Endothelial cell of umbilical vein (primary cell): ENCODE results near the gene FSD1L. TPM values are rescaled to one million over a fixed set of nuclear protein-coding genes. Genes with fewer than 3 reads are reported as not detected.
"Not testable (repeated sequence)": the region's sequence is repeated elsewhere in the genome, so short reads cannot be mapped to it uniquely, and the experiment has no call there.

Source experiments
- BruUV-seq: library from RNA; stranded (reverse); fragments of 400-500 nt; replicated peaks from 2 replicates; lab custom pipeline; 2021; lab: Mats Ljungman, UMichigan
- CTCF ChIA-PET: fragments of 300-600, 350-600 bp; sonication (Branson Sonifier 250); formaldehyde crosslinking; loops from one replicate; lab custom pipeline; 2021; ENCODE audit warnings: antibody characterized with exemption, inconsistent platforms; lab: Charles Lee
- POLR2A ChIA-PET: fragments of 300-600, 350-600 bp; sonication (Branson Sonifier 250); formaldehyde crosslinking; loops from one replicate; lab custom pipeline; 2021; ENCODE audit warnings: antibody characterized with exemption, inconsistent platforms; lab: Charles Lee
- DNase-seq: peaks from one replicate; pipeline ENCODE4 v3.0.0-alpha.2; 2011; ENCODE audit warnings: low read depth, low spot score
- FAIRE-seq: peaks from 2 replicates; lab custom pipeline; 2011; peaks lifted over from hg19 to GRCh38; lab: Jason Lieb, UNC
- H2AFZ ChIP-seq: 2 replicates; pipeline ENCODE4 v1.6.0; 2012; ENCODE audit warnings: low read depth, low read length, control low read depth, inconsistent platforms
- H3K27ac ChIP-seq: 2 replicates; pipeline ENCODE4 v1.5.1; 2011; ENCODE audit warnings: low read depth, mild to moderate bottlenecking, control low read depth, low read length, moderate library complexity; ENCODE audit not compliant: insufficient read depth
- H3K27me3 ChIP-seq, 2 experiments: 2 replicates each; pipeline versions ENCODE4 v1.6.0 to v1.6.1; 2011; ENCODE audit warnings: low read length in 2 of 2, mixed read lengths in 1 of 2; ENCODE audit not compliant: control insufficient read depth in 2 of 2, insufficient read depth in 2 of 2
- H3K36me3 ChIP-seq, 2 experiments: 2 replicates in 1 of 2; 3 replicates in 1 of 2; pipeline ENCODE4 v1.5.1; 2011; ENCODE audit warnings: low read length in 2 of 2, mild to moderate bottlenecking in 1 of 2, moderate library complexity in 1 of 2; ENCODE audit not compliant: control insufficient read depth in 2 of 2, insufficient read depth in 2 of 2; ENCODE audit errors: extremely low read depth in 1 of 2
- H3K4me1 ChIP-seq: 3 replicates; pipeline ENCODE4 v1.5.1; 2011; ENCODE audit warnings: mild to moderate bottlenecking, low read length; ENCODE audit not compliant: control insufficient read depth, insufficient read depth; ENCODE audit errors: extremely low read depth
- H3K4me2 ChIP-seq: 2 replicates; pipeline ENCODE4 v1.6.1; 2011; ENCODE audit warnings: low read length, control low read depth, mixed read lengths; ENCODE audit not compliant: insufficient read depth
- H3K4me3 ChIP-seq, 3 experiments: fragments of 200-600 bp in 1 of 3; sonication (generic), shearing (Covaris generic) in 1 of 3; replicated peaks in 1 of 3; 2 replicates each; pipeline ENCODE4 v1.5.1; 2011 to 2016; ENCODE audit warnings: control low read depth in 3 of 3, low read length in 3 of 3, mild to moderate bottlenecking in 2 of 3, inconsistent platforms in 1 of 3, low read depth in 1 of 3, moderate library complexity in 1 of 3; ENCODE audit not compliant: insufficient read depth in 1 of 3
- H3K79me2 ChIP-seq: 2 replicates; pipeline ENCODE4 v1.6.0; 2012; ENCODE audit warnings: low read length, inconsistent platforms; ENCODE audit not compliant: control insufficient read depth, insufficient read depth
- H3K9ac ChIP-seq: replicated peaks from 2 replicates; pipeline ENCODE3; 2011; ENCODE audit warnings: low read length, control low read depth; ENCODE audit not compliant: insufficient read depth; ENCODE audit errors: extremely low read depth
- H3K9me1 ChIP-seq: replicated peaks from 3 replicates; pipeline ENCODE4 v1.6.0; 2011; ENCODE audit warnings: mild to moderate bottlenecking, low read length; ENCODE audit not compliant: control insufficient read depth, insufficient read depth; ENCODE audit errors: extremely low read depth
- H3K9me3 ChIP-seq: replicated peaks from 2 replicates; pipeline ENCODE4 v1.5.1; 2012; ENCODE audit warnings: low read length, inconsistent platforms; ENCODE audit not compliant: control insufficient read depth, insufficient read depth
- H4K20me1 ChIP-seq: replicated peaks from 2 replicates; pipeline ENCODE3; 2011; ENCODE audit warnings: mild to moderate bottlenecking, low read length; ENCODE audit not compliant: control insufficient read depth, insufficient read depth; ENCODE audit errors: extremely low read depth
- EZH2 ChIP-seq: IDR thresholded peaks from 2 replicates; pipeline ENCODE4 v1.6.1; 2012; ENCODE audit warnings: borderline replicate concordance, low read depth, mild to moderate bottlenecking, moderate library complexity, low read length, inconsistent platforms; ENCODE audit not compliant: severe bottlenecking
- FOS ChIP-seq: IDR thresholded peaks from 2 replicates; pipeline ENCODE4 v1.6.1; 2011; ENCODE audit warnings: mild to moderate bottlenecking, low read length, moderate library complexity, borderline replicate concordance; ENCODE audit not compliant: insufficient read depth
- GATA2 ChIP-seq: IDR thresholded peaks from 2 replicates; pipeline ENCODE4 v1.7.0; 2011; ENCODE audit warnings: low read depth, mild to moderate bottlenecking, moderate library complexity, mixed read lengths, low read length; ENCODE audit not compliant: insufficient read length, insufficient read depth
- JUN ChIP-seq: IDR thresholded peaks from 2 replicates; pipeline ENCODE4 v1.6.1; 2011; ENCODE audit warnings: borderline replicate concordance, low read depth; ENCODE audit not compliant: insufficient read length, insufficient read depth
- MYC ChIP-seq: IDR thresholded peaks from one replicate; pipeline ENCODE4 v1.6.1; 2011; ENCODE audit warnings: mild to moderate bottlenecking, low read depth, low read length
- POLR2A ChIP-seq: IDR thresholded peaks from 2 replicates; pipeline ENCODE4 v1.6.1; 2012; ENCODE audit warnings: low read depth, mild to moderate bottlenecking, control low read depth, low read length
- POLR2AphosphoS5 ChIP-seq: IDR thresholded peaks from 2 replicates; pipeline ENCODE4 v1.6.1; 2012; ENCODE audit warnings: low read depth, mild to moderate bottlenecking, control low read depth, low read length, moderate library complexity; ENCODE audit not compliant: insufficient read depth
- dilution Hi-C: fragments of 300-500 bp; cut with MboI; formaldehyde crosslinking; loops from one replicate; pipeline ENCODE4 v1.15.0; 2019; ENCODE audit warnings: low sequenced_read_pairs; ENCODE audit not compliant: extremely low pct_ligation_motif_present
- intact Hi-C: fragments of 100-400 bp; cut with micrococcal nuclease; formaldehyde crosslinking; loops from one replicate; pipeline ENCODE4 v1.10.0; 2022
- polyA plus RNA-seq, 4 experiments: library from polyadenylated mRNA; depleted of rRNA in 3 of 4; stranded (reverse) in 3 of 4; unstranded in 1 of 4; fragments of >200 nt; gene quantifications; 2 replicates each; pipeline versions ENCODE4 v1.2.1 to v1.2.3, GENCODE V29; 2011 to 2012; ENCODE audit warnings: missing spikeins in 1 of 4
- total RNA-seq: library from RNA; stranded (reverse); gene quantifications from 2 replicates; pipeline ENCODE4 v1.2.3, GENCODE V29; 2021
- TF ChIP-seq, protein P1 (sequence below), 2 donors: IDR thresholded peaks; 1 replicate in 1 of 2; 2 replicates in 1 of 2; pipeline ENCODE4 v1.5.1; 2011; ENCODE audit warnings: low read length in 2 of 2, mild to moderate bottlenecking in 2 of 2, moderate library complexity in 2 of 2, control low read depth in 1 of 2, inconsistent platforms in 1 of 2, low read depth in 1 of 2; ENCODE audit not compliant: insufficient read depth in 1 of 2; ENCODE audit errors: extremely low read depth in 1 of 2
- TF ChIP-seq, protein P2 (sequence below): IDR thresholded peaks from 2 replicates; pipeline ENCODE4 v1.6.1; 2011; ENCODE audit not compliant: insufficient read depth, insufficient read length

Gene FSD1L
- total and polyA plus RNA-seq, 2 donors (not counting 3 experiments of a cell fraction or from before 2014, with no cell fraction given) = 0.69 to 8.5 TPM

DNA sequence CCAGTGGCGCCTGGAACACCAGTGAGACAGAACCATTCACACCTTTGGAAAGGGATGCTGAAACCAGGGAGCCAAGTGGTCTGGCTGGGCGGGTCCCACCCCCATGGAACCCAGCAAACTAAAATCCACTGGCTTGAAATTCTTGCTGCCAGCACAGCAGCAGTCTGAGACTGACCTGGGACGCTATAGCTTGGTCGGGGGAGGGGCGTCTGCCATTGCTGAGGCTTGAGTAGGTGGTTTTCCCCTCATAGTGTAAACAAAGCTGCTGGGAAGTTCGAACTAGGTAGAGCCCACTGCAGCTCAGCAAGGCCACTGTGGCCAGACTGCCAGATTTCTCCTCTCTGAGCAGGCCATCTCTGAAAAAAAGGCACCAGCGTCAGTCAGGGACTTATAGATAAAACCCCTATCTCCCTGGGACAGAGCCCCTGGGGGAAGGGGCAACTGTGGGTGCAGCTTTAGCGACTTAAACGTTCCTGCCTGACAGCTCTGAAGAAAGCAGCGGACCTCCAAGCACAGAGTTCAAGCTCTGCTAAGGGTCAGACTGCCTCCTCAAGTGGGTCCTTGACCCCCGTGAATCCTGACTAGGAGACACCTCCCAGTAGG lies 68.1 kb downstream of the FSD1L start:
- Histone ChIP-seq H3K27me3 (no peaks in the 10 kb centered on the region), H3K9me3 (no peaks in the 10 kb centered on the region), H3K9me1 (no peaks in the 10 kb centered on the region), H3K9ac (no peak overlapping the region), H3K4me3 (no peak overlapping the region), H2AFZ (no peak overlapping the region), H3K4me1 (no peaks in the 10 kb centered on the region), H3K27ac (no peak overlapping the region), H4K20me1 (no peaks in the 10 kb centered on the region), H3K4me2 (no peak overlapping the region), H3K79me2 (no peaks in the 10 kb centered on the region), H3K36me3 (peaks cover 0 to 2% of the 10 kb centered on the region in 2 experiments)
- dilution Hi-C loops = no loop called here
- CTCF ChIA-PET = no interaction called here
- FAIRE-seq (no peak), DNase-seq (no peak)
- intact Hi-C loops = no loop called here
- POLR2A ChIA-PET = no interaction called here
- TF ChIP-seq MYC = no peak
- no peak for TF ChIP-seq FOS
- TF ChIP-seq JUN = no peak
- TF ChIP-seq, protein P1, sequence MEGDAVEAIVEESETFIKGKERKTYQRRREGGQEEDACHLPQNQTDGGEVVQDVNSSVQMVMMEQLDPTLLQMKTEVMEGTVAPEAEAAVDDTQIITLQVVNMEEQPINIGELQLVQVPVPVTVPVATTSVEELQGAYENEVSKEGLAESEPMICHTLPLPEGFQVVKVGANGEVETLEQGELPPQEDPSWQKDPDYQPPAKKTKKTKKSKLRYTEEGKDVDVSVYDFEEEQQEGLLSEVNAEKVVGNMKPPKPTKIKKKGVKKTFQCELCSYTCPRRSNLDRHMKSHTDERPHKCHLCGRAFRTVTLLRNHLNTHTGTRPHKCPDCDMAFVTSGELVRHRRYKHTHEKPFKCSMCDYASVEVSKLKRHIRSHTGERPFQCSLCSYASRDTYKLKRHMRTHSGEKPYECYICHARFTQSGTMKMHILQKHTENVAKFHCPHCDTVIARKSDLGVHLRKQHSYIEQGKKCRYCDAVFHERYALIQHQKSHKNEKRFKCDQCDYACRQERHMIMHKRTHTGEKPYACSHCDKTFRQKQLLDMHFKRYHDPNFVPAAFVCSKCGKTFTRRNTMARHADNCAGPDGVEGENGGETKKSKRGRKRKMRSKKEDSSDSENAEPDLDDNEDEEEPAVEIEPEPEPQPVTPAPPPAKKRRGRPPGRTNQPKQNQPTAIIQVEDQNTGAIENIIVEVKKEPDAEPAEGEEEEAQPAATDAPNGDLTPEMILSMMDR (IDR thresholded peaks at IDR 0.05; ENCODE audit: extremely low read depth in 1 of 2, insufficient read depth in 1 of 2, low read depth in 1 of 2, low read length in 2 of 2) = no peak
- no peak for TF ChIP-seq EZH2
- TF ChIP-seq, protein P2, sequence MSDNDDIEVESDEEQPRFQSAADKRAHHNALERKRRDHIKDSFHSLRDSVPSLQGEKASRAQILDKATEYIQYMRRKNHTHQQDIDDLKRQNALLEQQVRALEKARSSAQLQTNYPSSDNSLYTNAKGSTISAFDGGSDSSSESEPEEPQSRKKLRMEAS = no peak
- no peak for TF ChIP-seq GATA2
- no peak for TF ChIP-seq POLR2A
- no peak for TF ChIP-seq POLR2AphosphoS5
- no TSS peak for BruUV-seq

DNA sequence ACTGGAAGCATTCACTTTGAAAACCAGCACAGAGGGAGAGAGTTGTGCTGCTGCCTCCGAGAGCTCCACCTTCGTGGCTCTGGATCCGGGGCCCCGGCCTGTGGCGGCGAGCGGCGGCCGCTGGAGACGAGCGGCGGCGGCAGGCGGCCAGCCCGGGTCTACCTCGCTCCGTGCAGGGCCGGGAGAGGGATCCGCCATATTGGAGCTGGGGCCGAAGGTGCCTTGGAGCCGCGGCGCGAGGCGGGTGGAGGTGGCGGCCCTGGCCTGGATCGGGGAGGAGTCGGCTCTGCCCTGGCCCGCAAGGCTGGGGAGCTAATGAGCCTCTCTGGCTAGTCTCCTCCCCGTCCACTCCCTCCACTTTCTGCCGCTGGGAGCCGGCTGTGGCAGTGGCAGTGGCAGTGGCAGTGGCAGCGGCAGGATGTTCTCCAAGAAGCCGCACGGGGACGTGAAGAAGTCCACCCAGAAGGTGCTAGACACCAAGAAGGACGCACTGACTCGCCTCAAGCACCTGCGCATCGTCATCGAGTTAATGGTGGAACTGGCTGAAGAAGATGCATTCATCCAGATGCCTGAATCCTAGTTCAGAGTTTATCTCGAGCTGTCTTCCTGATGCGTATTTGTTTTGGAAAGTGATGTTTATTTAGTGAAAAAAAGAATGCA lies 72.0 kb downstream of the FSD1L start:
- H3K9me3 ChIP-seq, H2AFZ ChIP-seq, H3K4me1 ChIP-seq, H3K27me3 ChIP-seq, H3K27ac ChIP-seq, H3K79me2 ChIP-seq, intact Hi-C loops, H3K36me3 ChIP-seq, FAIRE-seq, H4K20me1 ChIP-seq, H3K9me1 ChIP-seq, CTCF ChIA-PET, H3K9ac ChIP-seq, H3K4me2 ChIP-seq, BruUV-seq, dilution Hi-C loops: not testable (repeated sequence)
- peak overlapping the region in 1 of 3 experiments; percentile 27 for H3K4me3 ChIP-seq
- peak; percentile 28 for DNase-seq
- POLR2A ChIA-PET = interaction anchor here (0.6 kb wide), 1 partner anchor 737 kb away, joined by 3 read pairs; no protein-coding TSS in a partner anchor
